H9 (cell line): ENCODE data around the gene SHB. TPM values are rescaled to one million over a fixed set of nuclear protein-coding genes. Genes with fewer than 3 reads are reported as not detected.

Experiments
- DNase-seq: peaks from one replicate; pipeline ENCODE4 v3.0.0-alpha.2; 2017
- H2AFZ ChIP-seq: one replicate; pipeline ENCODE4 v1.6.1; 2013; ENCODE audit warnings: mild to moderate bottlenecking, low read length, control low read depth, moderate library complexity
- H2AK5ac ChIP-seq: 2 replicates; pipeline ENCODE4 v1.6.1; 2013; ENCODE audit warnings: low read length, control low read depth, mixed read lengths; ENCODE audit not compliant: insufficient read length
- H2BK120ac ChIP-seq: one replicate; pipeline ENCODE4 v1.6.1; 2013; ENCODE audit warnings: low read depth, mild to moderate bottlenecking, low read length, control low read depth, inconsistent platforms; ENCODE audit not compliant: poor library complexity, severe bottlenecking
- H2BK12ac ChIP-seq: 2 replicates; pipeline ENCODE4 v1.6.1; 2013; ENCODE audit warnings: low read length, control low read depth, mixed read lengths, low read depth; ENCODE audit not compliant: insufficient read length
- H2BK15ac ChIP-seq: 2 replicates; pipeline ENCODE4 v1.6.1; 2013; ENCODE audit warnings: low read depth, low read length, control low read depth
- H2BK20ac ChIP-seq: one replicate; pipeline ENCODE4 v1.6.1; 2013; ENCODE audit warnings: low read depth, mild to moderate bottlenecking, low read length, control low read depth, inconsistent platforms; ENCODE audit not compliant: poor library complexity, severe bottlenecking
- H2BK5ac ChIP-seq: 2 replicates; pipeline ENCODE4 v1.6.1; 2013; ENCODE audit warnings: low read length, control low read depth, mixed read lengths; ENCODE audit not compliant: insufficient read length
- H3K14ac ChIP-seq: 2 replicates; pipeline ENCODE4 v1.6.1; 2013; ENCODE audit warnings: low read length, control low read depth; ENCODE audit not compliant: insufficient read depth
- H3K18ac ChIP-seq: 2 replicates; pipeline ENCODE4 v1.6.1; 2013; ENCODE audit warnings: low read depth, mild to moderate bottlenecking, mixed read lengths, low read length, control low read depth; ENCODE audit not compliant: insufficient read length
- H3K23ac ChIP-seq: 2 replicates; pipeline ENCODE4 v1.6.1; 2013; ENCODE audit warnings: low read length, control low read depth, mixed read lengths, low read depth; ENCODE audit not compliant: insufficient read length
- H3K23me2 ChIP-seq: 2 replicates; pipeline ENCODE4 v1.6.1; 2013; ENCODE audit warnings: low read depth, mild to moderate bottlenecking, mixed read lengths, low read length, control low read depth; ENCODE audit not compliant: insufficient read length, poor library complexity, severe bottlenecking
- H3K27ac ChIP-seq: 2 replicates; pipeline ENCODE4 v1.5.1; 2013; ENCODE audit warnings: low read length, control low read depth, mixed read lengths, low read depth; ENCODE audit not compliant: insufficient read length
- H3K27me3 ChIP-seq: 2 replicates; pipeline ENCODE4 v1.6.1; 2013; ENCODE audit warnings: low read length, control low read depth, inconsistent platforms; ENCODE audit not compliant: insufficient read depth
- H3K4ac ChIP-seq: 2 replicates; pipeline ENCODE4 v1.6.1; 2013; ENCODE audit warnings: low read depth, mild to moderate bottlenecking, control low read depth, inconsistent platforms, low read length, moderate library complexity
- H3K4me1 ChIP-seq: 2 replicates; pipeline ENCODE4 v1.6.1; 2013; ENCODE audit warnings: low read length, control low read depth, inconsistent platforms; ENCODE audit not compliant: insufficient read depth
- H3K4me2 ChIP-seq: 2 replicates; pipeline ENCODE4 v1.6.1; 2013; ENCODE audit warnings: low read length, control low read depth, mixed read lengths; ENCODE audit not compliant: insufficient read length, insufficient read depth
- H3K56ac ChIP-seq: 2 replicates; pipeline ENCODE4 v1.6.1; 2013; ENCODE audit warnings: low read depth, mild to moderate bottlenecking, mixed read lengths, low read length, control low read depth; ENCODE audit not compliant: insufficient read length
- H3K79me1 ChIP-seq: 2 replicates; pipeline ENCODE4 v1.6.1; 2013; ENCODE audit warnings: low read depth, mild to moderate bottlenecking, moderate library complexity, low read length, control low read depth, inconsistent platforms; ENCODE audit not compliant: insufficient read depth, poor library complexity, severe bottlenecking
- H3K79me2 ChIP-seq: 2 replicates; pipeline ENCODE4 v1.6.1; 2013; ENCODE audit warnings: low read length, control low read depth, inconsistent platforms; ENCODE audit not compliant: insufficient read depth
- H3K9ac ChIP-seq: 2 replicates; pipeline ENCODE4 v1.6.1; 2013; ENCODE audit warnings: low read length, control low read depth, mixed read lengths; ENCODE audit not compliant: insufficient read length; ENCODE audit errors: extremely low read depth
- H3K9me3 ChIP-seq: one replicate; pipeline ENCODE4 v1.6.1; 2013; ENCODE audit warnings: low read depth, low read length, inconsistent platforms; ENCODE audit not compliant: control insufficient read depth
- H3T11ph ChIP-seq: one replicate; pipeline ENCODE4 v1.6.1; 2013; ENCODE audit warnings: mild to moderate bottlenecking, low read length, control low read depth, inconsistent platforms
- H4K20me1 ChIP-seq: one replicate; pipeline ENCODE4 v1.6.1; 2013; ENCODE audit not compliant: control insufficient read depth, insufficient read length, insufficient read depth
- H4K5ac ChIP-seq: 2 replicates; pipeline ENCODE4 v1.6.1; 2013; ENCODE audit warnings: low read depth, mild to moderate bottlenecking, mixed read lengths, low read length, control low read depth; ENCODE audit not compliant: insufficient read length
- H4K8ac ChIP-seq: replicated peaks from 2 replicates; pipeline ENCODE4 v1.6.1; 2013; ENCODE audit warnings: low read length, control low read depth, mixed read lengths, low read depth; ENCODE audit not compliant: insufficient read length
- H4K91ac ChIP-seq: 2 replicates; pipeline ENCODE4 v1.6.1; 2013; ENCODE audit warnings: low read depth, mild to moderate bottlenecking, moderate library complexity, mixed read lengths, low read length, control low read depth; ENCODE audit not compliant: insufficient read length
- H3K27ac Mint-ChIP-seq, 3 experiments: 2 replicates in 2 of 3; 3 replicates in 1 of 3; pipeline ENCODE4 v1.8.0; 2020 to 2021; ENCODE audit warnings: mixed read lengths in 3 of 3, mild to moderate bottlenecking in 1 of 3, moderate library complexity in 1 of 3
- H3K27me3 Mint-ChIP-seq: 2 replicates; pipeline ENCODE4 v1.8.0; 2021; ENCODE audit warnings: low read depth, mild to moderate bottlenecking, moderate library complexity, mixed read lengths
- H3K36me3 Mint-ChIP-seq, 3 experiments: 2 replicates in 2 of 3; 3 replicates in 1 of 3; pipeline ENCODE4 v1.8.0; 2020 to 2021; ENCODE audit warnings: low read depth in 3 of 3, mixed read lengths in 3 of 3; ENCODE audit not compliant: insufficient read depth in 1 of 3
- H3K4me1 Mint-ChIP-seq, 2 experiments: 2 replicates each; pipeline ENCODE4 v1.8.0; 2020; ENCODE audit warnings: mixed read lengths in 2 of 2
- H3K4me3 Mint-ChIP-seq, 2 experiments: 2 replicates in 1 of 2; 3 replicates in 1 of 2; pipeline ENCODE4 v1.8.0; 2020 to 2021; ENCODE audit warnings: mild to moderate bottlenecking in 2 of 2, mixed read lengths in 2 of 2, moderate library complexity in 1 of 2
- H3K9me3 Mint-ChIP-seq, 2 experiments: 2 replicates in 1 of 2; 3 replicates in 1 of 2; pipeline ENCODE4 v1.8.0; 2020; ENCODE audit warnings: mild to moderate bottlenecking in 2 of 2, mixed read lengths in 2 of 2, moderate library complexity in 1 of 2
- WGBS: extraction: QIAGEN DNeasy Blood & Tissue Kit; methylation state at CpG from one replicate; pipeline ENCODE4 v1.1.7; 2013; ENCODE audit warnings: missing lambda C conversion rate, low lambda C conversion rate, mixed read lengths; ENCODE audit not compliant: insufficient read length; ENCODE audit errors: extremely low coverage; 5-methylcytosine and 5-hydroxymethylcytosine counted together
- total RNA-seq: library from RNA; stranded (reverse); gene quantifications from 2 replicates; pipeline ENCODE4 v1.2.1, GENCODE V29; 2021
- TF ChIP-seq, protein P1 (sequence below): fragments of 200-600 bp; sonication (generic); conservative IDR thresholded peaks from 3 replicates; pipeline ENCODE4 v1.8.0; 2021; ENCODE audit warnings: antibody characterized with exemption, mild to moderate bottlenecking

The SHB gene
- total RNA-seq, 1 experiment from 2014 or later, result 14.6 TPM

- no peak overlapping the region for H3K4me2 ChIP-seq
- no peak overlapping the region for H3K9ac ChIP-seq
- Mint-ChIP-seq H3K9me3 (no peaks in the 10 kb centered on the region), H3K27me3 (no peaks in the 10 kb centered on the region), H3K4me3 (no peak overlapping the region), H3K36me3 (peaks cover 0 to 8% (median 0%) of the 10 kb centered on the region in 3 experiments; a peak in 1 of 7 replicates), H3K27ac (peak overlapping the region in 1 of 3 experiments; percentile 65; a peak in 1 of 7 replicates), H3K4me1 (peaks cover 30 to 45% of the 10 kb centered on the region in 2 experiments)
- H3T11ph ChIP-seq, result no peak overlapping the region
- no peak overlapping the region for H3K4ac ChIP-seq
- no peaks in the 10 kb centered on the region for H3K9me3 ChIP-seq
- TF ChIP-seq, protein P1, sequence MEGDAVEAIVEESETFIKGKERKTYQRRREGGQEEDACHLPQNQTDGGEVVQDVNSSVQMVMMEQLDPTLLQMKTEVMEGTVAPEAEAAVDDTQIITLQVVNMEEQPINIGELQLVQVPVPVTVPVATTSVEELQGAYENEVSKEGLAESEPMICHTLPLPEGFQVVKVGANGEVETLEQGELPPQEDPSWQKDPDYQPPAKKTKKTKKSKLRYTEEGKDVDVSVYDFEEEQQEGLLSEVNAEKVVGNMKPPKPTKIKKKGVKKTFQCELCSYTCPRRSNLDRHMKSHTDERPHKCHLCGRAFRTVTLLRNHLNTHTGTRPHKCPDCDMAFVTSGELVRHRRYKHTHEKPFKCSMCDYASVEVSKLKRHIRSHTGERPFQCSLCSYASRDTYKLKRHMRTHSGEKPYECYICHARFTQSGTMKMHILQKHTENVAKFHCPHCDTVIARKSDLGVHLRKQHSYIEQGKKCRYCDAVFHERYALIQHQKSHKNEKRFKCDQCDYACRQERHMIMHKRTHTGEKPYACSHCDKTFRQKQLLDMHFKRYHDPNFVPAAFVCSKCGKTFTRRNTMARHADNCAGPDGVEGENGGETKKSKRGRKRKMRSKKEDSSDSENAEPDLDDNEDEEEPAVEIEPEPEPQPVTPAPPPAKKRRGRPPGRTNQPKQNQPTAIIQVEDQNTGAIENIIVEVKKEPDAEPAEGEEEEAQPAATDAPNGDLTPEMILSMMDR, result no peak
- no peak overlapping the region for H2BK20ac ChIP-seq
- no peaks in the 10 kb centered on the region; the same call in 1 of the 2 replicates for H3K4me1 ChIP-seq
- H3K18ac ChIP-seq, result no peak overlapping the region
- no peaks in the 10 kb centered on the region for H4K20me1 ChIP-seq
- no peak overlapping the region for H3K23ac ChIP-seq
- H2BK5ac ChIP-seq, result no peak overlapping the region
- H2AFZ ChIP-seq, result no peak overlapping the region
- H3K23me2 ChIP-seq, result no peaks in the 10 kb centered on the region
- no peak overlapping the region for H3K14ac ChIP-seq
- H4K91ac ChIP-seq, result no peak overlapping the region
- H3K27me3 ChIP-seq, result no peaks in the 10 kb centered on the region
- no peaks in the 10 kb centered on the region for H3K79me2 ChIP-seq
- no peak overlapping the region for H4K5ac ChIP-seq
- no peaks in the 10 kb centered on the region for H3K79me1 ChIP-seq
- WGBS, result no CpG with 5 or more reads among the region's 18 CpGs
- no peak overlapping the region for H2BK120ac ChIP-seq
- no peak for DNase-seq
- H3K27ac ChIP-seq, result no peak overlapping the region
- no peak overlapping the region for H2AK5ac ChIP-seq
- H4K8ac ChIP-seq, result no peak overlapping the region
- no peak overlapping the region for H2BK12ac ChIP-seq
- H3K56ac ChIP-seq, result no peak overlapping the region
- no peak overlapping the region for H2BK15ac ChIP-seq
These were observed 152.3 kb downstream of the SHB start for GRCh38 chr9:37916471-37917312.
